ENCODE measurements around the gene CNOT1.

DNA sequence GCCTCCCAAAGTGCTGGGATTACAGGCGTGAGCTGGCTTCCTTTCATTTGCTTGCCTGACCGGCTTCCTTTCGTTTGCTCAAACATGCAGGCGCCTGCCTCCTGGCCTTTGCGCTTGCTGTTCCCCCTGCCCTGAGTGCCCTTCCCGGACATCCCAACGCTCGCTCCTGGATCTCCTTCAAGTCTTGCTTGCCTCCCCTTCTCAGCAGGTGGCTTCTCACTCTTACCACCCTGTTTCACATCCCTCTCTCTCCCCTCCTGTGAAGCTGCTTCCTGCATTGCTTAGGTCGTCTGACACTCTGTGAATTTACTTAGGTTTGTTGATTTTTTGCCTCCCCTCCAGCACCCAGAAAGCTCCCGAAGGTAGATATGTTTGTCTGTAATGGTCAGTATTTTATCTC is 155.3 kb downstream of the CNOT1 start:
- TF ChIP-seq, protein P1, sequence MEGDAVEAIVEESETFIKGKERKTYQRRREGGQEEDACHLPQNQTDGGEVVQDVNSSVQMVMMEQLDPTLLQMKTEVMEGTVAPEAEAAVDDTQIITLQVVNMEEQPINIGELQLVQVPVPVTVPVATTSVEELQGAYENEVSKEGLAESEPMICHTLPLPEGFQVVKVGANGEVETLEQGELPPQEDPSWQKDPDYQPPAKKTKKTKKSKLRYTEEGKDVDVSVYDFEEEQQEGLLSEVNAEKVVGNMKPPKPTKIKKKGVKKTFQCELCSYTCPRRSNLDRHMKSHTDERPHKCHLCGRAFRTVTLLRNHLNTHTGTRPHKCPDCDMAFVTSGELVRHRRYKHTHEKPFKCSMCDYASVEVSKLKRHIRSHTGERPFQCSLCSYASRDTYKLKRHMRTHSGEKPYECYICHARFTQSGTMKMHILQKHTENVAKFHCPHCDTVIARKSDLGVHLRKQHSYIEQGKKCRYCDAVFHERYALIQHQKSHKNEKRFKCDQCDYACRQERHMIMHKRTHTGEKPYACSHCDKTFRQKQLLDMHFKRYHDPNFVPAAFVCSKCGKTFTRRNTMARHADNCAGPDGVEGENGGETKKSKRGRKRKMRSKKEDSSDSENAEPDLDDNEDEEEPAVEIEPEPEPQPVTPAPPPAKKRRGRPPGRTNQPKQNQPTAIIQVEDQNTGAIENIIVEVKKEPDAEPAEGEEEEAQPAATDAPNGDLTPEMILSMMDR (IDR thresholded peaks at IDR 0.05; ENCODE audit: insufficient read depth, low read length): no peak
- TF ChIP-seq REST (IDR thresholded peaks at IDR 0.05; ENCODE audit: insufficient replicate concordance, low read depth) (no peak), GABPA (IDR thresholded peaks at IDR 0.05; ENCODE audit: low read depth) (no peak)
